GM12892 (cell line): ENCODE data around the gene BICDL2.

Source experiments
- POLR2A ChIP-seq: IDR thresholded peaks from 2 replicates; pipeline ENCODE4 v1.6.1; 2011; ENCODE audit warnings: low read depth, low read length, control low read depth
- POLR2AphosphoS5 ChIP-seq: IDR thresholded peaks from 2 replicates; pipeline ENCODE4 v1.6.1; 2011; ENCODE audit warnings: low read depth, low read length, control low read depth
- TAF1 ChIP-seq: IDR thresholded peaks from 2 replicates; pipeline ENCODE4 v1.6.1; 2011; ENCODE audit warnings: low read depth, mild to moderate bottlenecking, control low read depth, low read length, borderline replicate concordance

DNA sequence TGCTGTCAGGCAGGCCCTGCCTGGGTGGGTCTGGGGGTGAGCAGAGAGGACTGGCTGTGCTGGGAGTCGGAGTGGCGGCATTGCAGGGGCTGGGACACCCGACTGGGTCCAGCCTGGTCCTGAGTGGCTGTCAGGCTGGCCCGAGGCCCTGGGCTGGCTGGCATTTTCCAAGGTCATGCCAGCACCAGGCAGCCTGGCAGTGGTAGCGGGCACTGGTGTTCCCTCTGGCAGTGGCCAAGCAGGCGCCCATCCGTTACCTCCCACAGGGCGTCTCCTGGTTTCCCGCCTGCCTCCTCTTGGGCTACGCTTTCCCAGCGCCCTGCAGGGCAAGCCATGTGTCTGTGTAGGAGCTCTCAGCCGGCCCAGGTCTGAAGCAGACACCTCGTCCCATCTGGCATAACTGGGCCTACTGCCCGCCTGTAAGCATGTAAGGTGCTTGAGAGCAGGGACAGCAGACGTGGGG lies 50.8 kb downstream of the BICDL2 start:
- TF ChIP-seq POLR2A: no peak
- no peak for TF ChIP-seq POLR2AphosphoS5
- TF ChIP-seq TAF1: no peak
